ENCODE results near the gene KDM1A.

Gene KDM1A

DNA sequence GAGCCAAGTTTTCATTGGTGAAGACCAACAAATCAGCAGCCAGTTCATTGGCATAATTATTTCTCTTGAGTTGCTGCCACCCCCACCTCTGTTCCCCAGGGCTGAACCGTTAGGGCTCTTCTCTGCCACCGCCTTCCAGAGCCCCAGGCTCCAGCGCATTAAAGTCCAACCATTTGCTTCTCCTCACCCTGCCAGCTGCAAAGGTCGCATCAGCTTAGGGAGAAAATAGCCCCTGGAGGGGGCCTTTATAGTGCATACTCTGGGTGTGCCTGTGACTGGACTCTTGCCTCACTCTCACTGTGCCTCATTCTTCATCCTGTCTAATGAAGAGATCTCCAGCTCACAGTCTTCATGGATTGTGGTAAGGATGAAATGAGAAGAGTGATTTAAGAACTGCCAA, 50.4 kb downstream of the KDM1A start:
- DNase-seq (ENCODE audit: low read depth in 2 of 2), result no peak

DNA sequence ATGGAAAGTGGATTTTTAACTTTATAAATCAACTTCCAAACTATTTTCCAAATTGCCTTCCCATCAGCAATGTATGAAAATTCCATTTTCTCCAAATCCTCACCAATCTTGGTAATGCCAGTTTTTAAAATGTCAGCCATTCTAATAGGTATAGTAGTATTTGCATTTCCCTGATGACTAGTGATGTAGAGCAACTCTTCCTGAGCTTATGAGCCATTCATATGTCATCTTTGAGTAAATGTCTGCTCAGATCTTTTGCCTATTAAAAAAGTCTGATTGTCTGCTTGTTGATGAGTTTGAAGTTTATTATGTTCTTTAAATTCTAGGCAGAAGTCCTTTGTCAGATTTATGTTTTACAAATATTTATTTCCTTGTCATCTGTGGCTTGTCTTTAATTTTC, 54.7 kb downstream of the KDM1A start:
- DNase-seq (ENCODE audit: low read depth in 2 of 2), result no peak

DNA sequence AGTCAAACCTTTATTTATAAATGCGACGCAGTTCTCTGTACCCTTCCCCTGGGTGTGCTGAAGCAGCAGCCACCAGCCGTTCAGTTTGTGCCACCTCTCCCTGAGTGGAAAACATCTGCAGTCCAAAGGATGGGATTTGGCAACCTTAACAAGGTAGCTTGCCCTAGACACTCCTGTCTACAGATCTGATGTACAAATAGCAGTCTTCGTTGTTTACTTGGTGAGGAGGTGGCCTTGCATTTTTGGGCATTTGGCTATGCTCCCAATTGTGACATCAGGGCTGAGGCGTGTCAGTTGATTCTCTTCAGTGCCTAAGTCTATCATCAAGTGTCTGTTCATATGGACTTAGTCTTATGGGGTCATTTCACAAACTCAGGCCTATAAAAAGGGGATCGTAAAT, 59.8 kb downstream of the KDM1A start:
- DNase-seq (ENCODE audit: low read depth in 2 of 2), result no peak

- no peak for DNase-seq (ENCODE audit: low read depth in 2 of 2)
Observed at GRCh38 chr1:23080885-23081284, 61.6 kb downstream of the KDM1A start.

- DNase-seq (ENCODE audit: low read depth in 2 of 2), result no peak
Observed at GRCh38 chr1:23081376-23081775, 62.1 kb downstream of the KDM1A start.

- no peak for DNase-seq (ENCODE audit: low read depth in 2 of 2)
Observed at GRCh38 chr1:23083714-23084480, 64.6 kb downstream of the KDM1A start.

- no peak for DNase-seq (ENCODE audit: low read depth in 2 of 2)
Observed at GRCh38 chr1:23084880-23085279, 65.6 kb downstream of the KDM1A start.

DNA sequence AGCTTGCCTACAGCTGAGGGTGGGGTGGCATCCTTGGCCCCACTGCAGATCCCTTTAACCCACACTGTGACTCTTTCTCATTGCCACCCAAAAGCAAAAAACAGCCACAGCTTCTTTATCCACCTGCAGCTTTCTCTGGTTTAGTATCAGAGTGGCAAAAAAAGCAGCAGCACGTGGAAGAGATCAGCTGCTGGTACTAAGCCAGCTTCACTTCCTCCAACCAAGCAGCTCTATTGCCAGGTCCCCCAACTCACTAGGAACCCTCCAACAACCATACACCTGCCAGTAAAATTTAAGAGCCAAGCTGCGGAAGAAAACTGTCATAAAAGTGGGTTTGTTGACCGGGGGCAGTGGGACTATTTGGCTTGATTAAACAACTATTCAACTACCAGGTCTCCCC, 66.4 kb downstream of the KDM1A start:
- no peak for DNase-seq (ENCODE audit: low read depth in 2 of 2)

DNA sequence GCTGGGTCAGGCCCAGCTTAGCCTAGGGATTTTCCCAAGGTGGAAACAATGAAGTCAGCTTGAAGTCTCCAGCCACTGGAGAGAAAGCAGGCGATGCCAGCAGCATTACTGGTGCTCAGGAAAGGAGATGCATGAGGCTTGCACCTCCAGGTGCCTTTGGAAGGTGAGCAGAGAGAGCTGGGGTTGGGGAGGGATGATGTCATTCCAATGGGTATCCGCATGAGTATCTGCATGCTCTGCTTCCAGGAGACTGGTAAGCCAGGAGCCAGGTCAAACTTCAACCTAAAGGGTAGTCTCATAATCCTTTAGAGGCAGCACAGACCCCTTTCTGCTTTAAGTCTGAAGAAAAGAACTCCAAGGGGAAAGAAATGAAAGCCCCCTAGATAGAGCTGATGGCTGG, 68.8 kb downstream of the KDM1A start:
- no peak for DNase-seq (ENCODE audit: low read depth in 2 of 2)

DNA sequence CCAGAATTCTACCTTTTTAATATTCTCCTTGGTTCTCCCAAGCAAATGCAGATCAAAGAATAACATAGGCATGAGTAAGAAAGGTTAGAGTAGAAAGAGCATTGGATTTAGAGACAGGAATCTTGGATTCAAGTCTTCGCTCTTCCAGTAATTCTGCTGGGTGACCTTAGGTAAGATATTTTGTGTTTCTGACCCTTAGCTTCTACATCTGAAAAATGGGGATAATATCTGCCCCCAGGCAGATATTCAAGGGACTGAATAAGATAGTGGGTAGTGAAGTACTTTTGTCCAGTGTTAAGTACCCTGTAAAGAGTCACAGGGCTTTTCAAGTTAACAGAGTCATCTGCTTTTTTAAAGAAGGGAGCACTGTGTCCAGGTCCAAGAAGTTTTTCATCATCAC, 70.8 kb downstream of the KDM1A start:
- DNase-seq (ENCODE audit: low read depth in 2 of 2), result no peak

GRCh38 chr1:23091545-23091944, 72.3 kb downstream of the KDM1A start:
- no peak for DNase-seq (ENCODE audit: low read depth in 2 of 2)

GRCh38 chr1:23092447-23092846, 73.2 kb downstream of the KDM1A start:
- no peak for DNase-seq (ENCODE audit: low read depth in 2 of 2)

- DNase-seq (ENCODE audit: low read depth in 2 of 2), result no peak
Observed at GRCh38 chr1:23097316-23097715, 78.0 kb downstream of the KDM1A start.

DNA sequence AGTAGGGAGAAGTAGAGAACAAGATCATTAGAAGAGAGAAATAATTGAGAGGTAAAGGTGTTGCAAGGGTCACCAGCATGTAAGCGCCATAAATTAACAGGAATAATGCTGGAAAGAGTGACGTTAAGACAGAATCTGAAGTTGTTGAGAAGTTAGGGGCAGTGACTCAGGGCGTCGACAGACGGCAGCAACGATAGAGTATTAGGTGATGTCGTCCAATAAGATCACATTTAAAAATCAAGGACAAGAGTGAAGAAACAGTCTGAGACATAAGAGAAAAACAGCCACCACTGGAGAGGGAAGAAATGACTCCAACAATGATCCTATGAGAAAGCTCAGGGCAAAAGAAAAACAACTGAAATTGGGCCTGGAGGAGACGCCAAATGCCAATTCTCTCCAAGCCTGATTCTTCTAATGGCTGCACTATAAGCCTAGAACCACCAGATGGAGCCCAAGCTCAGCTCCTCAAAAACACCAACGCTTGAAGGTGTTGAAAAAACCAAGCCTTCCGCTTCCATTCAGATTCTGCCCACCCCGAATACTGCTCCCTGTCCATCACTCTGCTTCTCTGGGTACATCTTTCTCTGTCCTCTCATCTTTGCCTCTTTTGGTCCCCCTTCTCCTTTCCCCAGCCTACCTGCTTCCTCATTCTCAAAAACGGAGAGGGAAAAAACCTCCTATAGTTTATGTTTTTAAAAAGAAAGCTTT, 79.3 kb downstream of the KDM1A start:
- peak; percentile 38 to 47 for DNase-seq (ENCODE audit: low read depth in 2 of 2)

- DNase-seq (ENCODE audit: low read depth in 2 of 2), result no peak
Observed at GRCh38 chr1:23099171-23099536, 79.9 kb downstream of the KDM1A start.

DNA sequence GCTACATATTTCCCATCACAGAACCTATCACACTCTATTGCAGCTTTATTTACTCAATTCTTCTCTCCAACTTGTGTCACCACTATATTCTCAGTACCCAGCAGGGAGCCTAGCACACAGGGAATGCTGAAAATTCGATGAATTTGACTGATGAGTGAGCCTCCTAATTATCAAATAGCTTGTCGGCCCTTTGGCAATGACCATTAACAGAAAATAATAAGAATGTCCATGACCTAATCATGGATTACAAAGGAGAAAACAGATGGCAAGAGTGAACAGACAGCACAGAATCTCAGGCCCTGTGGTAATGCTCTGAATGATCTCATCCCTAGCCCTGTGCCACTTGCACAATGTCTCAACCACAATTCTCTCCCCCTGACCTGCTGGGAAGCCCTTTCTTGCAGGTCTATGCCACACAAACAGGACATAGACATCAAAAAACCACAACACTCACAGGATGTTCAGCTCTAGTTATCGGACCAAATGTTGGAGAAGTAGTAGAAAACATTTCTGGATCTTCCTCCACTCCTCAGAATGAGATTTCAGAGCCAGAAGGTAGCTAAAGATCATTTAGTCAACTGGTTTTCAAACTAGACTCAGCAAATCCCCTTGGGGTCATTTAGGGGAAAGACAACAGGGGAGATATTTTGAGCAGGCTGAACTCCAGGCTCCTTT, 80.9 kb downstream of the KDM1A start:
- peak in 1 of 2 donors; percentile 8 for DNase-seq (ENCODE audit: low read depth in 2 of 2)

DNA sequence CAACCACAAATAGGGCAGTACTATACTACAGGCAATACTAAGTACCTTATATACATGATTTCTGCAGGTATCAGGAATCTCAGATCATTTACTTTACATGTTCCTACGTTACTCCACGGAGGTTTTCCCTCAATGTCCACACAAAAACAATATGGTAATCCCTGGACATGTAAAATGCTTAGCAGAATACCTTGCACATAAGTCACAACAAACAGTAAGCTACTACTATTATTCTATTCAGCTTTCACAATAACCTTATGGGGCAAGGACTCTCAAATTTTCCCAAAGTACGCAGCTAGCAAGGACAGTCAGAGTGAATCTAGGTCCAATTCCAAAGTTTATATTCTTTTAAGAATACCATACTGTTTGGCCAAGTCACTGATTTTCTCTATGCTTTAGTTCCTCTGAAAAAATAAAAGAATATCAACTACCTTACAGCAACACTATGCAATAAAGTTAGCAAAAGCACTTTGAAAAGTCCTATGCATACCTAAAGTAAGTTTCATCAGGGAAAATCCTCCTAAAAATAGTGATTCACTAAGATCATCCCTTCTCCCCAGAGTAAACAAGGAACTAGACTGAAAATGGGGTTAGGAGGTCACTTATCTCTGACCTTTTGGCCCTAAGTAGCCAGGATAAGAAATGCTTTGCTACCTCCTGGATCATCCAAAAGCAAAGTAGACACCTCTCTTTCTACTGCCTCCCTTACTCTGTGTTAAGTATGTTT, 82.0 kb downstream of the KDM1A start:
- no peak for DNase-seq (ENCODE audit: low read depth in 2 of 2)

DNA sequence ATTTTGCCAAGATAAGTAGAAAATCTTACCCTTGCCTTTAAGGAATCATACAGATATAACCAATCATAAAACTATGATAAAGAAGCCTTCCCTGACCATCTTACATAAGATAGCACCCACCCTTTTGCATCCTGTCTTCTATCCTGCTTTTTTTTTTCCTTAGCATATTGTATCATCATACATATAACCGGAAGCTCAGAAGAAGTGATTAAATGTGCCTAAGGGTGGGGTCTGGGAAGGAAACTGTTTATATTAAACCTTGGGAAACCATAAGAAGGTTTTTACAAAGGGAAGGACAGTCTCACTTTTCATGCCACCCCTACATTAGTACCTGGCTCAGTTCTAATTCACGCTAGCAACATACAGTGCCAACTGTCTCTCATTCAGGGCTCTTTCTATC, 82.6 kb downstream of the KDM1A start:
- no peak for DNase-seq (ENCODE audit: low read depth in 2 of 2)

DNA sequence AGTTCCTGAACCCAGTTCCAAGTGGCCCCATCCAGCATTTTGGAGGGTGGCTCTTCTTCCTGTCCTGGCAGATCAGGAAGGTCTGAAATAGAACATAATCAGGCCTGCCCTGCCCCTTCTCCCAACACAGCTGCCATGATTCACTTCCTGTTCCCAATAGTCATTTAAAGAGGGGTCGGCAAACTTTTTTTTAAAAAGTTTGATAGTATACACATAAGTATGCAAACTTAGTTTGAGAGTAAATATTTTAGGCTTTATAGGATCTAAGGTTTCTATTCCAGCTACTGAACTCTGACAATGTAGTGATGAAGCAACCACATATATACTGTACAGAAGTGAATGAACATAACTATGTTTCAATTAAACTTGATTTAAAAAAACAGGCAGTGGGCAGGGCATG, 83.0 kb downstream of the KDM1A start:
- no peak for DNase-seq (ENCODE audit: low read depth in 2 of 2)

GRCh38 chr1:23103001-23103889, 84.0 kb downstream of the KDM1A start:
- no peak for DNase-seq (ENCODE audit: low read depth in 2 of 2)

- no peak for DNase-seq (ENCODE audit: low read depth in 2 of 2)
Observed at GRCh38 chr1:23108918-23109533, 89.8 kb downstream of the KDM1A start.

Data from activated CD8-positive, alpha-beta memory T cell treated with anti-CD3 and anti-CD28 coated beads for 4 hours (primary cell).